ENCODE data around the gene RIMS4. TPM values are rescaled to one million over a fixed set of nuclear protein-coding genes. Genes with fewer than 3 reads are reported as not detected.

The RIMS4 gene
- total and polyA plus RNA-seq, 3 donors from 2014 or later = 29.7 to 72.1 (median 32.1) TPM

GRCh38 chr20:44754554-44754953, 55.8 kb downstream of the RIMS4 start:
- Histone ChIP-seq H3K4me3 (no peak overlapping the region), H3K36me3 (ENCODE audit: low read depth, missing control alignments) (no peaks in the 10 kb centered on the region), H3K27ac (no peak overlapping the region), H3K4me1 (no peaks in the 10 kb centered on the region), H3K9me3 (no peaks in the 10 kb centered on the region), H3K27me3 (no peaks in the 10 kb centered on the region)
- no peak for DNase-seq
- 74 to 80% methylated on average over 7 of the region's 7 CpGs for WGBS, 2 donors
- intact Hi-C loops (cut with DNase I; ENCODE audit: low total_unique reads) = no loop called here
- TF ChIP-seq POLR2A (IDR thresholded peaks at IDR 0.05) = no peak
- TF ChIP-seq CTCF (IDR thresholded peaks at IDR 0.05) = no peak

- H3K27ac ChIP-seq = no peak overlapping the region
- intact Hi-C loops (cut with DNase I; ENCODE audit: low total_unique reads) = no loop called here
- DNase-seq = no peak
- WGBS, 2 donors = 72 to 76% methylated on average over 10 to 17 of the region's 17 CpGs
- H3K36me3 ChIP-seq (ENCODE audit: low read depth, missing control alignments) = no peaks in the 10 kb centered on the region
- H3K27me3 ChIP-seq = no peaks in the 10 kb centered on the region
- TF ChIP-seq POLR2A (IDR thresholded peaks at IDR 0.05) = no peak
- TF ChIP-seq CTCF (IDR thresholded peaks at IDR 0.05) = no peak
- H3K9me3 ChIP-seq = no peaks in the 10 kb centered on the region
- no peaks in the 10 kb centered on the region for H3K4me1 ChIP-seq
- no peak overlapping the region for H3K4me3 ChIP-seq
Observed at GRCh38 chr20:44752099-44752931, 58.0 kb downstream of the RIMS4 start.

GRCh38 chr20:44750081-44750805, 60.1 kb downstream of the RIMS4 start:
- TF ChIP-seq POLR2A (IDR thresholded peaks at IDR 0.05) (no peak), CTCF (IDR thresholded peaks at IDR 0.05) (peak; percentile 16 to 39 (median 37))
- DNase-seq = no peak
- intact Hi-C loops (cut with DNase I; ENCODE audit: low total_unique reads) = no loop called here

GRCh38 chr20:44748005-44748370, 62.4 kb downstream of the RIMS4 start:
- no peak for DNase-seq
- H3K36me3 ChIP-seq (ENCODE audit: low read depth, missing control alignments) = no peaks in the 10 kb centered on the region

More at GRCh38 chr20:44750081-44750805, 60.1 kb downstream of the RIMS4 start:
- Histone ChIP-seq H3K4me1 (no peaks in the 10 kb centered on the region), H3K4me3 (peak overlapping the region; percentile 15 to 47), H3K36me3 (ENCODE audit: low read depth, missing control alignments) (no peaks in the 10 kb centered on the region), H3K9me3 (no peaks in the 10 kb centered on the region), H3K27ac (no peak overlapping the region), H3K27me3 (no peaks in the 10 kb centered on the region)
- WGBS, 2 donors = 40 to 50% methylated on average over 48 to 65 of the region's 73 CpGs

More at GRCh38 chr20:44748005-44748370, 62.4 kb downstream of the RIMS4 start:
- WGBS, 2 donors = 74 to 78% methylated on average over 3 of the region's 3 CpGs
- no peak overlapping the region for H3K27ac ChIP-seq
- intact Hi-C loops (cut with DNase I; ENCODE audit: low total_unique reads) = loop anchor here (5.0 kb wide), 1 partner anchor 119 kb away; no protein-coding TSS in a partner anchor
- H3K4me3 ChIP-seq = no peak overlapping the region
- H3K27me3 ChIP-seq = no peaks in the 10 kb centered on the region
- TF ChIP-seq POLR2A (IDR thresholded peaks at IDR 0.05) (no peak), CTCF (IDR thresholded peaks at IDR 0.05) (no peak)
- no peaks in the 10 kb centered on the region for H3K9me3 ChIP-seq
- no peaks in the 10 kb centered on the region for H3K4me1 ChIP-seq

Measured in testis (tissue), 3 donors.